ENCODE measurements around the gene CAD.
"Not testable (repeated sequence)": the region's sequence is repeated elsewhere in the genome, so short reads cannot be mapped to it uniquely, and the experiment has no call there.

CAD gene

DNA sequence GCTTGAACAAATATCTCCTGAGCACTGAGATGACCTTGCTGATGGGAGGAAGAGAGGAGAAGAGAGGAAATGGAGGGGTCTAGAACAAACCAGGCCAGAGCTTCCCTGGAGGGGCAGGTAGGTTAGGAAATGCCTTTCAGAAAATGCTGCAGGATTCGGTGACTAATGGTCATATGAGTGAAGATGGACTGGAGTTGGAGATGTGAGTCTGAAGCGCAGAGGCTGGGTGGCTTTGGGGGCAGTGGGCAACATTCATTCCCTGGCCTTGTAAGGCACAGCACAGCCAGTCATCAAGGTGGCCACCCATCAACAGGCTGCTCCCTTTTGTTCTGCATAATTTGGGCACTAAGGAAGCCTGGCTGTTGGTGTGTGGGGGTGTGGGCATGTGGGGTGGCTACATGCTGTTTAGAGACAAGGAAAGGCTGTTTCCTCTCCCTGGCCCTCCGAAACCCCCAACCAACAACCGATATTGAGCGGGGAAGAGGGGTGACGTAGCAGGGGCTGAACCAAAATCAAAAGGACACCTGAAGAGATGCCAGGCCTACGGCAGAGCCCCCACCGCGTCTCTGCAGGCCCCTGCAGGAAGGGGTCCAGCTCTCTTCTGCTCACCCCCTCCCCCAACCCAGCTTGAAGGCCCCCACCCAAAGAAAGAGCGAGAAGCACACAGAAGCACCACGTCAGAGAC, 44.2 kb downstream of the CAD start:
- FAIRE-seq, result no peak

DNA sequence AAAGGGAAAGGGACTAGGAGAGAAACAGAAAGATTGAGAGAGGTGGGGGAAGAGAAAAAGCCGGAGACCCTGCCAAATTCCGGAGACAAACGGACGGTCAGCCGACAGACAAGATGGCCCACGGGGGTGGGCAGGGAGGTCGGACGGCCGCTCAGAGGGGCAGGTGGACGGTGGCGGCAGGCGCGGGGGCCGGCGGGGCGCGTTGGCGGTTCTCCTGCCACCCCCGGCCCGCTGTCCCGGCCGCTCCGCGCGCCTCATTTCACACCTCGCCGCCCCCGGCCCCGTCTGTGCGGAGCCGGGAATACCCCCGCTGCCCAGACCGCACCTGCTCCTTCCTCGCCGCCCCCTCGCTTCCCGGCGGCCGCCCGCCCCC, 44.7 kb downstream of the CAD start:
- no peak for FAIRE-seq

DNA sequence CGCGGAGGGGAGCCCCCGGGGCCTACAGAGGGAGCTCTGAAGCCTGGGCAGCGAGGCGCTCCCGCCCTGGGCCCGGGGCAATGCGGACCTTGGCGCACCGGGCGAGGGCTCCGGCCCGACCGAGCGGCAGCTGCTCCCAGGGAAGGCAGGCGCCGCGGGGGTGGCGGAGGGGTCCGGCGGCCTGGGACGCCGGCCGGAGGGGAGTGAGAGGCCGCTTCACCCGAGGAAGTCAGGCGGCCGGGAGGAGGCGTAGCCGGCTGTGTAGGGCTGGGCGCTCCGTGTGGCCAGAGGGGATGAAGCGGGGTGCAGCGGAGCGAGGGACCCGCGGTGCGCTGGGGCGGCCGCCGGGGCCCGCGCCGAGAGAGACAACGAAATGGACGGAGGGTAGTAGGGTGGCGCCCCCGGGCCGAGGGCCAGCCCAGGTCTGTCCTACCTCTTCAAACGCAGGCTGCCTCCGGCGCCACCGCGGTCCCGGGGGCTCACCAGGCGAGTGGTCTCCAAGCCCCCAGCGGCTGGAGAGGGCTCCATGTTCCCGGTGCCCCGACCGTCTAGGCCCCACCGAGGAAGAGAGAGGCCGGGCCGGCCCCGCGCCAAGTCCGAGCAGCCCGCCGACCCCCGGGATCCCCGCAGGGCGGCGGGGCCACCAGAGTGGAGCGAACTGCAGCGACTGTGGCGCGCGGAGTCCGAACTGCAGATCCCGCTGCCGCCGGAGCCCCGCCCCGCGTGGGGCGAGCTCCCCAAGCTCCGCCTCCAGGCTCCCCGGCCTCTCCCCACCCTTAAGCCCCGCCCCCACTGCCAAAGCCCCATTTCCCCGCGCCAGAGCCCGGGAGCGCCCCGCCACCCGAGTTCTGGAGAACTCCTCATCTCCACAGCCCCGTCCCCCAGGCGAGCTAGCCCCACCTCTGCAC, 45.5 kb downstream of the CAD start, which contains the start of gene SLC30A3:
Gene SLC30A3 (minus strand): TSS at position 669 of the 908 bp plus-strand sequence. CDS start 141 bp downstream, at position 528.
- no peak for FAIRE-seq

DNA sequence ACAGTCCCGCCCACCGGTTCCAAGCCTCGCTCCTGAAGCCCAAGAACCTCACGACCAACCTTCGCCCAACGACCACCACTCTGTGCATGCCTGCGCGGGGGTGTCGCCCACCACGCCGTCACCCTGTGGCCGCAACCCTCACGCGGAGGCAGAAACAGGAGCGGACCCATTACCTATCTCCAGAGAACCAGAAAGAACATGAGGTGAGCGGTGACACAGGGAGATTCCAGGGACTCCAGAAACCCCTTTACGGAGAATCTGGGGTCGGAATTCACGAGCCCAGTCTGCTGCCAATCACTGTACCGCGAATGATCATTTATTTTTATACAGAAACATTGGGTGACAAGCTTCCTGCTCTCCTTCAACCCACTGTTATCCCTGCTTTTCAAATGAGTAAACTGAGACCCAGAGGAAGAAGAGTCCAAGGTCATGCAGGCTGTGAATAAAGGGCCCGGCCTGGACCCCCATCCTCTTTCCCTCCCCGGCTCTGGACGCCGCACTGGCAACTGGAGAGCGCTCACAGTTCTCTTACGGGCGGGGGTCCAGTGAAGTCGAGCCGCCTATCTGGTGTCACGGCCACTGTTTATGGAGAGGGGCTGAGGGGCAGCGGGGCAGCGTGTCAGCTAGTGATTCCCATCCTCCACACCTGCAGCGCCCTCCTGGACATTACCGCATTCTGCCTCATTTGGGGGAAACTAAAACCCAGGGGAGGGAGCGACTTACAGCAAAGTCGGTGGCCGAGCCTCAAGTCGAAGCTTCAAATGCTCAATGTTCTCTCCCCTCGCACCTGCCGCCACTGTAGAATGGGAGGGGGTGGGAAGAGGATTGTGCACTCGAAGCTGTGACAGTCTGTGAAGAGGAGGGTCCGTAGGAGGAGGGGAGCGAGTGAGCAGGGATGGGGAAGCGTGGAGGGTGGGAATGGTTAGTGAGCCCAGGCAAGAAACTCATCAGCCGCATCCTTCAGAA, 46.4 kb downstream of the CAD start:
- FAIRE-seq, result no peak

DNA sequence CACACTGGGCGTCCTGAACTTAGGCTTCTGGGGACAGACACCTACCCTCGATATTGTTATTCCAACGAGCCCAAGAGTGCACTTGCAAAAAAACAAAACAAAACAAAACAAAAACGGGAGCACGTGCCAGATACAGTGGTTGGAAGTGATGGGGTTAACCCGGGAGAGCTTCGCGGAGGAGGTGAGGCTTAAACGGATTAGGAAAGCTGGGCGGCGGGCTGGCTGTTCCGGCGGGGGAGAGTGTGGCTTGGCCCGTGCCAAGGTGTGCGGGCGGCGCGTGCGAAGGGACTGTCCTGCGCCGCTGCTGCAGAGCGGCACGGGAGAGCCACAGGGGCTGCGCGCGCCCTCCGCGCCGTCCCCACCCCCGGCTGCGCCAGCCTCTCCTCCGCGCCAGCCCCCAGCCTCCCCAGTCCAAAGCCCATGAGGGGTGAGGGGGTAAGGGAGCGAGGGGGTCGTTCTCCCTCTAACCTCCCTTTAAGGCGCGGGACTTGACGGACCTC, 47.1 kb downstream of the CAD start:
- FAIRE-seq, result no peak

DNA sequence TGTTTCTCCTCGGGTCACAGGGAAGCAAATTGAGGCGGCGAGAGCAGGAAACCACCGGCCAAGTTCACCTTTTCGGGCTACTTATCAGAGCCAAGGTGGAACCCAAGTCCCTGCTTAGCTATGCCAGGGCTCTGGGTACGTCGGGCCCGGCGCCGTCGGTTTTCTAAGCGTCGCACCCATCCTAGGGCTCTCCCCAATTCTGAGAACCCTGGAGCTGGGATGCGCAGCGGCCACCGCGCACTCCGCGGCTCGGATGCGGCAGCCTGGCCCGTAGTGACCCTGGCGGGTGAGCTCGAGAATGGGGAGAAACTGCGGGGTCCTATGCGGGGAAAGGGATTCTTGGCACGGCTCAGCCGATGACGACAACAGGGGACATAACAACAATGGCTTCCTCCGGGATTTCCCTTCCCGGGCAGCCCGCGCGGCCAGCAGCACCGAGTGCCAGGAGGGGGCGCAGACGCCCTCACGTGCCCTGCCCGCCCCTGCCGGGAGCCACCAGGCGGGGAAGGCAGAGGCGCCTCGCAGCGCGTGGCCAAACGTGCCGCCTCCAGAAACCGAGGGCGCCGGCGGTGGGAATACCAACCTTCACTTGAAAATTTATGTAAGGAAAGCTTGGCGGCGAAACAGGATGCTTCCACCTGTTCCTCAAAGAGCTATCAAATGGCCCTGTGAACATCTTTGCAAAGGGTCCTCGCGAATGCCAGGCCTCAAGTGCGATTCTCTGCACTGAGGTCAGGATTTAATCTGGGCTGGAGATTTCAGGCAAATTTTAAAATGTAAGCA, 47.8 kb downstream of the CAD start:
- no peak for FAIRE-seq

DNA sequence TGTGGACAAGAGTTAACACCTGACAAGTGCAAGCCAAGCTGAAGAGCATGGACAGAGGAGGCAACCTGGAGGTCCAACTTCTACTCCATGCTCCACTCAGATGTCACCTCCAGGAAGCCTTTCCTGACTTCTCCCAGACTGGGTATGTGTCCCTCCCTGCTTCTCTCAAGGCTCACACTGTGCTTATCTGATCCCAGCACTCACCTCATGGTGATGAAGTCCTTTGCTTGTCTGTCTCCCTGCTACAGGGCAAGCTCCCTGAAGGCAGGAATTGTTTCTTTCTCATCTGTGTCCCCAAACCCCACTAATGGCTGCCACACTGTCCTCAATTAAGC, 48.3 kb downstream of the CAD start:
- no peak for FAIRE-seq

DNA sequence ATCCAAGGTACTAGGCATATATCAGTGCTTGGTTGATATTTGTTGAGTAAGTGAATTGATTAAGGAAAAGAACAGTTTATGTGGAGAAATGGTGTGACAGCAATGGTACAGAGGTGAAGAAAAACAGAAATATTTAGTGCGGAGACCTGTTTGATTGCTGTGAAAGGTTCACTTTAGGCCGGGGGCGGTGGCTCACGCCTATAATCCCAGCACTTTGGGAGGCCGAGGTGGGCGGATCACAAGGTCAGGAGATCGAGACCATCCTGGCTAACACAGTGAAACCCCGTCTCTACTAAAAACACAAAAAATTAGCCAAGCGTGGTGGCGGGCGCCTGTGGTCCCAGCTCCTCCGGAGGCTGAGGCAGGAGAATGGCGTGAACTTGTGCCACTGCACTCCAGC, 51.1 kb downstream of the CAD start:
- FAIRE-seq, result not testable (repeated sequence)

DNA sequence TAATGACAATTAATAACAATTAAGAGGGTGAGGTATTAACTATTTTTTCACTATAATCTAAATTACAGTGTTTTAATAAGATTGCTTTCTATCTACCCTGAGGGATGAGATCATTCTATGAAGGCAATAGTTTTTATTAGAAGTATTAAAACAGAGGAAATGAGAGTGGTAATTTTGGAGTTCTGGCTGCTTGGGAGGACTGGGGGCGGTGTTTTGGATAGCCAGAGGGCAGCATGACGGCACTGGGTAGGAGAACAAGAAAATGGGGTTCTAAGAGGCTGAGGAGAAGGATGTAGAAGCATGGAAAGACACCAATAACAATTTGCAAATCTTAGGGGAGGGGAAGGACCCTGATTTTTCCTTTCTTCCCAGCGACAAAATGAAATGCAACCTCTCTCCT, 53.0 kb downstream of the CAD start:
- no peak for FAIRE-seq

DNA sequence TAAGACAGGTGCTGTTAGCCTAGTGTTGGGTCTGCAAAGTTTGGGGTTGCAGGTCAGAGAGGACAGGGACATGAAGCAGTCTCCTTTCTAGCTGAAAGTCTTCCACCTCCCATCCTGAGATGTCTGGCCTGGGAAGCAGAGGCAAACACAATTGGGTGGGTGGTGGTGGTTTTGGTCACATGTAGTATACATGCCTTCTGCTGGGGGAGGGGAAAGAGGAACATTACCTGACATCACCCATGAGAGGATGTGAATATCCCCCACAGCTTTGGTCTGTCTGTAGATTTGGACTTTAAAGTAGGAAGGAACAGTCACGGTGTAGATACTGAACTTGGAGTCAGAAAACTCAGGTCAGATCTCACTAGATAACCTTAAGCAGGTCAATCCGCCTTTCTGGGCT, 53.5 kb downstream of the CAD start:
- FAIRE-seq, result no peak

DNA sequence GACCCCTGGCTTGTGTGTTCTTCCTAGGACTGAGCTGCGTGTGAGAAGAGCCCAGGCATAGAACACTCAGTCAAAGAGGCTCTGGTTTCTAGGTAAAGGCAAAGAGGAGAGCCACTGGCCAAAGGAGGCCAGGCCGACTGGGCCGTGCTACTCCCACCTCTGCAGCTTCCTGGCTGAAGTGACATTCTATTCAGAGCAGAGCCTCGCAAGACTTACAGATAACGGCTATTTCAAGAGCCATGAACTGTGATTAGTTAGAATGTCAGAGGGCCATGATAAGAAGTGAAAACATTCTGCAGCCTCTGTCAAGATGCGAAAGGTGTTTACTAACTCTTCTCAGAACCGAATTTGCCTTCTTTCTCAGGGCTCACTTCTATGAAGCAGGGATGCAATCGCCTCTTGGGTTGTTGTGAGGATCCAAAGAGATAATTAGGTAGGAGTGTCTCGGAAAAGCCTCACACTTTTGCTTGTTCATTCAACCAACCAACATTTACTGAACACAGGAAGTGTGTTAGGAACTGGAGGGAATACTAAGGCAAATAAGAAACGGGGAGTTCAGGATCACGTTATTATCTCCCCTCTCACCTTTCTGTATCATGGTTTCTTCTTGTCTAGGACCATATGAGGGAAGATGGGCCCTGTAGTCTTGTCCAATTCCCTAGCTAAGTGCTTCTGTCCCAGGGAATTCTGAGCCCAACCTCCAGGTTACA, 54.6 kb downstream of the CAD start:
- no peak for FAIRE-seq

DNA sequence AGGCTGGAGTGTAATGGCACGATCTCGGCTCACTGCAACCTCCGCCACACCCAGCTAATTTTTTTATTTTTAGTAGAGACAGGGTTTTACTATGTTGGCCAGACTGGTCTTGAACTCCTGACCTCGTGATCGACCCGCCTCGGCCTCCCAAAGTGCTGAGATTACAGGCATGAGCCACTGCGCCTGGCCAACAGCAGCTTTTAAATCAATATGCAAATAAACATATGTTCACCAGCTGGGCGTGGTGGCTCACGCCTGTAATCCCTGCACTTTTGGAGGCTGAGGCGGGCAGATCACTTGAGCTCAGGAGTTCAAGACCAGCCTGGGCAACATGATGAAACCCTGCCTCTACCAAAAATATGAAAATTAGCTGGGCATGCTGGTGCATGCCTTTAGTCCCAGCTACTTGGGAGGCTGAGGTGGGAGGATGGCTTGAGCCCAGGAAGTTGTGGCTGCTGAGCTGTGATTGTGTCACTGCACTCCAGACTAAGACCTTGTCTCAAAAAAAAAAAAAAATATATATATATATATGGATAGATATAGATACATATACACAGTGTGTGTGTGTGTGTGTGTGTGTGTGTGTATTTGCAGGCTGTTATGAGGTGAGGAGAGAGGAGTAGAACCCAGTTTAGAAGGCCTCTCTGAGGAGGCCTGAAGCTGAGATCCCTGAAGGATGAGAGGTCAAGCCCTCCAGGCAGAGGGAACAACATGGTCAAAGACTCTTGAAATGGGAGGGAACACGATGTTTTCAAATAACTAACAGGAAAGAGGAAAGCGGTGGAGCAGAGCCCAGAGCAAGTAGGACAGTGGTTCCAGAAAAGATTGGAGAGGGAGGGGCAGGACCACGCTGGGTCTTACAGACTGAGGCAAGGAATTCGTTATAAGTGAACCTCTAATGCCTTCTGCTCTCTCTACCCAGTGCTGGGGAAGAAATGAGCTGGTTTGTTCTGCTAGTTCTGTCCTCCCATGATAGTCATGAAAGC, 55.7 kb downstream of the CAD start:
- FAIRE-seq, result not testable (repeated sequence)

DNA sequence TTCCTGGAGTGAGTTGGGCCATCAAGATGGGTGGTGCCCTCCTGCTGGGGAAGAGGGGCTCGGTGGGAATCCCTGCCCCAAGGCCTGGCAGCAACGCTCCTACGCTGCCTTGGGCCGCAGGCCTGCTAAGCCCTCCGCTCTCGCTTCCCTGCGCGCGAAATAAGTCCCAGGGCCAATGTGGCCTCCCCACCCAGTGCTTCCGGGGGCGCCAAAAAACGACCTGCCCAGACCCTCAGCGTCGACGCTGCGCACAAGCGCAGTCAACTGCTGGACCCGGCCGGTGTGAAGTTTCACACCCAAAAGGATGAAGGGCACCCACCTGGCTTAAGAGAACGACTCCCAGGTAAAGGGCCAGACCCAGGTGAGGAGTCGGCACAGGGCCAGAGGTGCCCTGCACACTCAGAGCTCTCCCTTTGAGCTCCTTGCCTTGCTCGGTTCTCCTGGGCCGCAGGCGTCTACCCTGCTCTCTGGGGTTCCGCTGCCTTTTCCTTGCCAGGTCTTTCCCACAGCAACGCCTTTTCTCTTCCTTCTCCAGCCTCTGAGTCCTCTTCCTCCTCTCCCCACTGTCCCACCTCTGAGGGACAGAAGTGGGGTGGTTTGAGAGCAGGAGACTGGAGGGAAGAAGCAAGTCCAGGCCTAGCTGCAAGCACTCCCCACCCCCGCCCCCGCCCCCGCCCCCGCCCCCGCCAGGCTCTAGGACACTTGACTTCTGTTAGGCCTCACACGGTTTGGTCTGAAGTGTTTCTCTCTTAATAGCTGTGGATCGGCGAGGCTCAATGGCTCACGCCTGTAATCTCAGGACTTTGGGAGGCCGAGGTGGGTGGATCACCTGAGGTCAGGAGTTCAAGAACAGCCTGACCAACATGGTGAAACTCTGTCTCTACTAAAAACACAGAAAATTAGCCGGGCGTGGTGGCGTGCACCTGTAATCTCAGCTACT, 58.3 kb downstream of the CAD start, which contains the start of gene DNAJC5G:
Gene DNAJC5G (plus strand): TSS at position 223 of the 940 bp plus-strand sequence. CDS start 1,296 bp downstream, outside the sequence.
- no peak for FAIRE-seq

DNA sequence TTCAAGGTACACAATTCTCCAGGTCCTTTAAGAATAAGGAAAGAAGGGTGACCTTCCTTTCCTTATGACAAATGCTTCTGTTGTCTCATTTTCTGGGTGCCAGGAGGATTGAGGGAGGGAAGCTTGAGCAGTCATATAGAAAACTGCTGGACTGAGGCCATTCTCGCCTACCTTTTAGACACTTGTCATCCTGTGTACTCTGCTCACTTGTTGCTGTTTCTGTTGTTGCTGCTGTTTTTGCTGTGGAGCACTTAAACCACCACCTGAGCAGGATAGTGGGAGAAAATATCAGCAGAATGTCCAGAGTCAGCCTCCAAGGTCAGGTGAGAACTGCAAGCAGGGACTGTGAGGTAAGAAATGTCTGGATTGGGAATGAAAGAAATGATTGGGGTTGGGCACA, 60.8 kb downstream of the CAD start:
- no peak for FAIRE-seq

DNA sequence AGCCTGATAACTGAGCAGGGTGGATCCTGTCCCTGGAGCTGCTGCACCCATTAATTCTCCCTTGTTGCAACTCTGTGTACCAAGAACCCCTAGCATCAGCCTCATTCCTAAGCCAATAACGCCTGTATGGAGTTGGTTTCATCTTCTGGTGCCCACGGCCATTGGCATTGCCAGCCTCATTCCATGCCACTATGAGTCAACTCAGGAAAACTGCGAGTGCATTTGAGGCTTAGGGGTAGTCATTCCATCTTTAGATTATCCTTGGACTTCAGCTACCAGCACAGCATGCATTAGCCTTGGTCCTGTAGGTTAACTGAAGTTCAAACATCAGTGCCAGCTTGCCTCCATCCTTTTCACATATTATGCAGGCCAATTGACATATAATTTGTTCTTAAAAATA, 63.7 kb downstream of the CAD start:
- FAIRE-seq, result no peak

DNA sequence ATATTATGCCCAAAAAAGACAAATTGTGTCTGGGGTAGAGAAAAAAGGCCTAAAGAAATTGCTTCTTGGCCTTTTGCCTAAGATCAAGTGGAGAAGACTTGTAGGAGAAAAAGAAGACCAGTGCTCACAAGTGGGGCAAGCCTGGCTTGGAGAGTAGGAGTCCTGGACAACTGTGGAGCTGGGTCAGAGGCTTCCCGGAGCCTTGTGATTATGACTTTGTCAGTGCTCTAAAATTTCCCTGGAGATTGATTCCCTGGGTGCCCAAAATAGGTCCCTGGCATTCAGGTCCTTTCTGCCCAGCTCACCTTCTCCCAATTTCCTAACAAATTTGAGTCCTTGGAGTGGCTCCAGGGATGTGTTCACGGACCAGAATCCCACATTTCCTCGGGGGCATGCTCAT, 64.3 kb downstream of the CAD start:
- no peak for FAIRE-seq

DNA sequence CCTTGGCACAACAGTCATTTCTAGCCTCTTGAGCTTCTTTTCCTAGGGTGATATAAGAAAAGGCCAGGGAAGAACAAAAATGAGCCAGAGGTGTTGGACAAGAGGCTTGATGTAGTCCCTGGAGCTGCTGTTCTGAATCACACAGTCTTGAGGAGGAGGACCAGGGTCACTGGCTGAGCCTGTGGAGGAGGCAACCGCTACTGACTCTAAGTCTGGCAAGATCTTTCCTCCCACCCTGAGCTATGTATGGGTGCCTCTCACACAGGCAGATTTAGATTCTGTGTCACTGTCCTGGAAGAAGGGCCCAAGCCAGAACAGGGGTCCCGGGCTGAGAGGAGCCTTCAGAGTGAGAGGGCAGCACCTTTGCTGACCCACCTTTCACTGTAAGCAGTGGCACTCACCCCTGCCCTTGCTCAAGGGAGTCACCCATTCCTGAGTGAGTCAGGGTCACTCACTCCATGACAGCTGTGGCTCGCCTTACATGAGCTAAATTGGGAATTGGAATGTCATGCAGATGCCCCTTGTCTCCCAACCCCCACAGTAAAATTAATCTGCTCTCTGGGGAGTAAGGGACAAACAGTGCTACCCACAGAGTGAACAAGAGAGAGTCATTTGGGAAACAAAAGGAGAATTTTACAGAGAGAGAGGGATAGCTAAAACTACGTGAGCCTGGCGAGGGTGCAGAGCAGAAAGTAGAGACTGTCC, 64.8 kb downstream of the CAD start, which contains the start of gene TRIM54:
Gene TRIM54 (plus strand): TSS at position 575 of the 705 bp plus-strand sequence. CDS start 303 bp downstream, outside the sequence.
- no peak for FAIRE-seq

DNA sequence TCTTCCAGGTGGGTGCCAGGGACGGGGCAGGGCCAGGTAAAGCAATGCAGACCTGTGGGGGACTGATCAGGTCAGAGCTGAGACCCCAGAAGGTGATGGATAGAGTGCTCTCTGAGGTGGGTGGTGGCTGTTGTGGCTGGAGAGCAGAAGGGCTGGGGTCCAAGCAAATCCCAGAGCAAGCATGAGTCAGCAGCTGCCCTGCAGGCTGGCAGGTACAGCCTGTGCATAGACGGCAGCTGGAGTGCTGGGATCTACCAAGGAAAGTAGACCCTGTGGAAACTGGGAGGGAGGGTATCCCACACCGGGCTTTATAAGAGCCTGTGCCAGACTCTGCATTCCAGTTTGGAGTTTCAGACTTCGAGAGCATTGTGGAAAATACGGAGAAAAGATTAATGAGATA, 65.7 kb downstream of the CAD start:
- no peak for FAIRE-seq
